Measurements from ENCODE around the gene YJEFN3. TPM values are rescaled to one million over a fixed set of nuclear protein-coding genes. Genes with fewer than 3 reads are reported as not detected.

Gene YJEFN3
- total RNA-seq, 1 donor from 2014 or later = 4.5 TPM

- DNase-seq (ENCODE audit: low read depth) = no peak
These were observed 32.8 kb upstream of the YJEFN3 start for GRCh38 chr19:19495614-19496603.

GRCh38 chr19:19498255-19498991 is 30.3 kb upstream of the YJEFN3 start:
- DNase-seq (ENCODE audit: low read depth) = no peak

DNA sequence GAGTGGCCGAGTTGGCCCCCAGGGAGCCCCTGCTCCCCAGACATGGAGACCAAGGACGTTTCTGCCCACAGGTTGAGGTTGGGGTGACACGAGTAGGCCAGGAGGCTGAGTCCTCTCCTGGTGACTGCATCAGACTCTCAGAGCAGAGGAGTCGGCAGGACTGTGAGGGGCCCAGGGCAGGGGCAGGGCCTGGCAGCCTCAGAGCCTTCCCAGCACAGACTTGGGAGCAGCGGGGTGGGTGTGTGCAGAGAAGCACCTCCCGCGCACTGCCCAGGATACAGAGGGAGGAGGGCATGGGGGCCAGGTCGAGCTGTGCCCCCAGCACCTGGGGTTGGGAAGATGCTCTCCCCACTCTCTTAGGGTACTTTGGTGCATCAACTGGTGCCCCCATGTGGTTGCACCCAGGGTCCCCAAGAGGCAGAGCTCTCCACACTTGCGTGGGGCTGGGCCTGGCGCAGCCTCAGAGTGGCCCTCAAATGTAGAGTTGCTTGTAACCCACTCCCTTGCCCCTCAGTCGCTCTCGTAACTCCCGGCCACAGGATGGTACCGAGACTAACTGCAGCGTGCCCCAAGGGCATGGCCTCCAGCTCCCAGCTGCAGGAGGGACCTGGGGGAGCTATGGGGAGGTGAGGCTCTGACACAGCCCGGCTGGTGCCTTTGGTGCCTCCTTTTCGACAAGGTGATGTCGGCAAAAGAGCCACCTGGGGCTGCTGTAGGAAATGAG is 29.3 kb upstream of the YJEFN3 start:
- DNase-seq (ENCODE audit: low read depth) = no peak

- DNase-seq (ENCODE audit: low read depth) = no peak
These were observed 27.6 kb upstream of the YJEFN3 start for GRCh38 chr19:19500975-19501644.

GRCh38 chr19:19501798-19502197 is 26.9 kb upstream of the YJEFN3 start:
- DNase-seq (ENCODE audit: low read depth) = no peak

GRCh38 chr19:19502281-19502680 is 26.4 kb upstream of the YJEFN3 start:
- DNase-seq (ENCODE audit: low read depth) = no peak

- no peak for DNase-seq (ENCODE audit: low read depth)
These were observed 25.7 kb upstream of the YJEFN3 start for GRCh38 chr19:19502808-19503602.

DNA sequence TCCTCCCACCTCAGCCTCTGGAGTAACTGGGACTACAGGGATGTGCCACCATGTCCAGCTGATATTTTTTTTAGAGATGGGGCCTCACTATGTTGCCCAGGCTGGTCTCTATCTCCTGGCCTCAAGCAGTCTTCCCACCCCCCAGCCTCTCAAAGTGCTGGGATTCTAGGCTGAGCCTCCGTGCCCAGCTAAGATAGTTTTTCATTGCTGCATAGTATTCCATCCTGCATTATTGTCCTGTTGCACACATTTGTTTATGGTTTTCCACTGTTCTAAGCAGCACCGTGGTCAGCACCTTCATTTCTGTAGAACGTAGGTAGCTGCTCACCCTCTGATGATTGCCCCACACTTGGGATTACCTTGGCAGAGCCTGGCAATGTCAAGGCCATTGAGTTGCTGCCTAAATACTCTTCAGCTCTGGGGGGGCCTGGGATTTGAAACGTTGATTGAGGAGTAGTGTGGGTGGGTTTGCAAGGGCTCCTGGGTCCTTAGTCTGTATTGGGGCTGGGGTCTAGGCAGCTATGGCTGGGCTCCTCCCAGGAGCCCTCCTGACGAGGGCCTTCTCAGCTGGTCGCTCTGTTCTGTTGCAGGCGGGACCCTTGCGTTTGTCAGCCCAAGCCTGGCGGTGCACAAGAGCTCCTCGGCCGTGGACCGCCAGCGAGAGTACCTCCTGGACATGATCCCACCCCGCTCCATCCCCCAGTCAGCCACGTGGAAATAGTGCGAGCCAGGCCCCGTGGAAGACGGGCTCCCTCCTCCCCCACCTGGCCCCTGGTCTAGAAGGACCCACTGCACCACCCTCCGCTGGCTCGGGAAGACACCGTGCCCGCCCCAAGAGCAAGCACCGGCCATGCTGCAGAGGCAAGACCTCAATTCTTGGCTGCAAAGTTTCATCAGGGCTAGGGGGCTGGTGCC is 23.7 kb upstream of the YJEFN3 start:
- DNase-seq (ENCODE audit: low read depth) = no peak

DNA sequence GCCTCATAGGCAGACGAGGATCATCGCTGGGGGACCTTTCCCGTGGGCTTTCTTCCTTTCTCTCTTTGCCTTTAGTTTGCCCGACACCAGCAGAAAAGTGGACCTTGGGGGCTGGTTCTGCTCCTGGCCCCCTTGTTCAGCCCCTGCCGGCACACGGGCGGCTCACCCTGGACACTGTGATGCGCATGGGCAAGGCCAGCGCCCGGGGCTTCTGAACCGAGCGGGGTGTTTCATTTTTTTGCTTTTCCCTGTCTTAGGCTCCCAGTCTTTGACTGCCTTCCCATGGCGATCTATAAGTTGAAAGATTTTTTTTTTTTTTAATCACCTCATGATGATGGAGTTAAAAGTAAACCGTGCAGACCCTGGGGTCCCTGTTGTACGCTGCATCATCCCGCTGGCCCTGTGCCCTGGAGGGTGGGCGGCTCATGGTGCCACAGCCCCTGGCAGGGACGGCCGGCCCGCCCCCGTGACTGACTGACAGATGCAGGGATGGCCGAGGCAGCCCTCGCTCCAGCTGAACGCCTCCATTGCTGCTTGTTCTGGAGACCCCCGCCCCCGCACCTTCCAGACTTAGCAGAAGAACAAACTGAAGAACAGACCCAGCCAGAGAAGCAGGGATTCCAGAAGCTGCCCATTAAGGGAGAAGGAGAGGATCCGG is 22.9 kb upstream of the YJEFN3 start:
- DNase-seq (ENCODE audit: low read depth) = no peak

- DNase-seq (ENCODE audit: low read depth) = no peak
These were observed 22.1 kb upstream of the YJEFN3 start for GRCh38 chr19:19506592-19506991.

DNA sequence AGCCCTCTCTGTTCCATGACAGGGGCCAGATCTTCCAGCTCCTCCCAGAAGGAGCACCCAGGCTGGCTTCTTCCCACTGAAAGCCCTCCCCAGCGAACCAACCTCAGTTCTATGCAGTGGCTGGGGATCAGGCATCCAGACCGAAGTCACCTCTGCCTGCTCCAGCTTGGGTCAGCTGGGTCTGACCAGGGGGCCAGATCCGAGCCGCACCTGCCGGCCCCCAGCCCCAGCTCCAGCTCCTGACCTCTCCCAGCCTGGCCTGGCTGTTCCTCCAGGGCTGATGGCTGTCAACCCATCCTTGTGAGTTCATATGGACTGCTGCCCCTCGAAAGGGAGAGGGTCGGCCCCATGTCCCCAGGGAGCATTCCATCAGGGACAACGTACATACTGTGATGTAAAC is 21.4 kb upstream of the YJEFN3 start:
- no peak for DNase-seq (ENCODE audit: low read depth)

- DNase-seq (ENCODE audit: low read depth) = no peak
These were observed 20.5 kb upstream of the YJEFN3 start for GRCh38 chr19:19508217-19508616.

DNA sequence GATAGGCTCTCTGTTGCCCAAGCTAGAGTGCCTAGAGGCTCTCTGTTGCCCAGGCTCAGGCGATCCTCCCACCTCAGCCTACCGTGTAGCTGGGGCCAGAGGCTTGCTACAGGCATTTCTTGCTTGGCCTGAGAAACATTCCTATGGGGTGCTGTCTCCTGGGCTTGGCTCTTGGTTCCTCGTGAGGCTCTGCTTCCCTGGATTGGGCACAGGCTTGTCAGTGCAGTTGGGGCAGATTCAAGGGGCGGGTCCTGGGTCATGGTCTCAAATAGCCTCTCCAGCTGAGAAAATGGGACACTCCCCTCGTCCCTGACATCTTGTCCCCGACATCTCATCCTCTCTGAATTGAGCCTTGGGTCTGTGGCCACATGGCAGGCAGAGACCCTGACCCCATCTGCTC is 18.3 kb upstream of the YJEFN3 start:
- peak; percentile 33 for DNase-seq (ENCODE audit: low read depth)

- no peak for DNase-seq (ENCODE audit: low read depth)
These were observed 15.0 kb upstream of the YJEFN3 start for GRCh38 chr19:19513682-19514081.

DNA sequence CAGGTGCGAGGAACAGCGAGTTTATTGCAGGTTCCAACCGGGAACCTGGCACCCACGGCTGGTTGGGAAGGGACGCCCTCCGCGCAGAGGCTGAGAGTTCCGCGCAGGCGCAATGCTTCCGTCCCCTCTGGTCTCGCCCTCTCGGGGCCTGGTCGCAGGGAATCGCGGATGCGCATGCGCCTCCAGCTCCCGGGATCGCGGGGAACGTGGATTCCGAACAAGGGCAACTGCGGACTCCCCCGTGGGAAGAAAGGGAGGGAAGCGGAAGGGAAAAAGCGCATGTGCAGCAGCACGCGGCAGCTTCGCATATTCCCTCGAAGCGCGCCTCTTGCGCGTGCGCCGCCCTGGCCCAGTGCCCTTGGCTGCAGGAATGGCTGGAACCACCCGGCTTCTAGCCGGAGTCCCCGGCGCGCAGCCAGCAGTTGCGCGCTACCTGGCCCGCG is 14.5 kb upstream of the YJEFN3 start:
- no peak for DNase-seq (ENCODE audit: low read depth)

DNA sequence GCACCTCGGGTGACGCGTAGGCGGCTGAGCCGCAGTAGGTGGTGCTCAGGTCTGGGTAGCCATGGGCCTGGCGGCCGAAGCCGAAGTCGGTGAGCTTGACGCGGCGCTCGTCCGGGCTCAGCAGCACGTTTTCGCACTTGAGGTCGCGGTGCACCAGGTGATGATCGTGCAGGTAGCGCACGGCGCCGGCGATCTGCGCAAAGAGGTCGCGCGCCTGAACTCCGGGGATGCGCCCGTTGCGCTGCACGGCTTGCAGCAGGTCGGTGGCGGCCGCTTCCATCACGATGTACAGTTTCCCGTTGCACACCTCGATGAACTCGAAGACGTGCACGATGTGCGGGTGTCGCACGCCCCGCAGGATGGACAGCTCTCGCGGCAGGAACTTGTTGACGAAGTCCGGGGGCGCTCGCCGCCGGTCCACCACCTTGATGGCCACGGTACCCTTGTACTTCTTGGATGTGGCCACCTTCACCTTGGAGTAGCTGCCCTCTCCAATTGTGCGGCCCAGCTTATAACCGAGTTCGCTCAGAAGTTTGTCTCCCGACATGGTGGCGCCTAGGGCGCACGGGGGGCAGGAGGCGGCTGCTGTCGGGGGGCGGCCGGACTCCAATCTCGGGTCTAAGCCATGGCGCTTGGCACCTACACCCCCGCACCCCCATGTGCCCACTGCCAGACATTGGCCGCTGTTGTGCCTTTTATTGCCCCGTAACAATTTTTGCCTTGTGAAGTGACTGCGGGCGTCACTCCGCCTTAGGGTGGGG is 13.7 kb upstream of the YJEFN3 start, which contains the start of gene TSSK6:
Gene TSSK6 (minus strand): TSS at position 668 of the 761 bp plus-strand sequence. CDS start 121 bp downstream, at position 547.
- no peak for DNase-seq (ENCODE audit: low read depth)
